Placental pericyte (primary cell): ENCODE data around the gene UBASH3A. TPM values are rescaled to one million over a fixed set of nuclear protein-coding genes. Genes with fewer than 3 reads are reported as not detected.

Experiments used
- small RNA-seq: library from RNA; depleted of rRNA; stranded (forward); fragments of <200 nt; gene quantifications from one replicate; pipeline ENCODE3, GENCODE V24; 2012; ENCODE audit warnings: low replicate concordance
- total RNA-seq: library from RNA; depleted of rRNA; stranded (reverse); fragments of >200 nt; gene quantifications from 2 replicates; pipeline ENCODE4 v1.2.3, GENCODE V29; 2012

UBASH3A gene, protein sequence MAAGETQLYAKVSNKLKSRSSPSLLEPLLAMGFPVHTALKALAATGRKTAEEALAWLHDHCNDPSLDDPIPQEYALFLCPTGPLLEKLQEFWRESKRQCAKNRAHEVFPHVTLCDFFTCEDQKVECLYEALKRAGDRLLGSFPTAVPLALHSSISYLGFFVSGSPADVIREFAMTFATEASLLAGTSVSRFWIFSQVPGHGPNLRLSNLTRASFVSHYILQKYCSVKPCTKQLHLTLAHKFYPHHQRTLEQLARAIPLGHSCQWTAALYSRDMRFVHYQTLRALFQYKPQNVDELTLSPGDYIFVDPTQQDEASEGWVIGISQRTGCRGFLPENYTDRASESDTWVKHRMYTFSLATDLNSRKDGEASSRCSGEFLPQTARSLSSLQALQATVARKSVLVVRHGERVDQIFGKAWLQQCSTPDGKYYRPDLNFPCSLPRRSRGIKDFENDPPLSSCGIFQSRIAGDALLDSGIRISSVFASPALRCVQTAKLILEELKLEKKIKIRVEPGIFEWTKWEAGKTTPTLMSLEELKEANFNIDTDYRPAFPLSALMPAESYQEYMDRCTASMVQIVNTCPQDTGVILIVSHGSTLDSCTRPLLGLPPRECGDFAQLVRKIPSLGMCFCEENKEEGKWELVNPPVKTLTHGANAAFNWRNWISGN
- not detected in 2 replicates for total RNA-seq

DNA sequence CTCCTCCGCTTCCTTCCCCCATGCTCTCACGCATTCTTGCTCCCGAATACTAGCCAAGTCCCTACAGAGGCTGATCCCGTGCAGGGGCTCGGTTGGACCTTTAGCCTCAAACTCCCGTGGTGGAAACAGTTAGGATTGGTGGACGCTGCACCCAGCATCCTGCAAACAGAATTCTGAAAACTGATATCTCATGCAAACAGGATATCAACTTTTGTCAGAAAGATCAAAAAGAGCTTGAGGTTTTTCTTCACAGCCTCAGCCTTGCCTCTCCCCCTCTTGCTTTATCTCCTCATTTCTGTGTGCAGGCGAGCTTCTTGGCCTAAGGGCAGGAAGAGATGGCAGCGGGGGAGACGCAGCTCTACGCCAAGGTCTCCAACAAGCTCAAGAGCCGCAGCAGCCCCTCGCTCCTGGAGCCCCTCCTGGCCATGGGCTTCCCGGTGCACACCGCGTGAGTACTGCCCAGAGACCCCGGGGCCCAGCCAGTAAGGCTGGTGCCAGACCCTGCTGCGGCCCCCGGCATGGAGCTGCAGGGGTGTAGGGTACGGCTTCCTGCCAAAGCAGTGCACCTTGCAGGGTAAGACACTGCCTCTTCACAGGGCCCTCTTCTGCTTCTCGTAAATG, at the start of gene UBASH3A:
UBASH3A (plus strand) TSS at position 292 of the 621 bp plus-strand sequence; CDS start at position 336, 44 bp downstream.

DNA sequence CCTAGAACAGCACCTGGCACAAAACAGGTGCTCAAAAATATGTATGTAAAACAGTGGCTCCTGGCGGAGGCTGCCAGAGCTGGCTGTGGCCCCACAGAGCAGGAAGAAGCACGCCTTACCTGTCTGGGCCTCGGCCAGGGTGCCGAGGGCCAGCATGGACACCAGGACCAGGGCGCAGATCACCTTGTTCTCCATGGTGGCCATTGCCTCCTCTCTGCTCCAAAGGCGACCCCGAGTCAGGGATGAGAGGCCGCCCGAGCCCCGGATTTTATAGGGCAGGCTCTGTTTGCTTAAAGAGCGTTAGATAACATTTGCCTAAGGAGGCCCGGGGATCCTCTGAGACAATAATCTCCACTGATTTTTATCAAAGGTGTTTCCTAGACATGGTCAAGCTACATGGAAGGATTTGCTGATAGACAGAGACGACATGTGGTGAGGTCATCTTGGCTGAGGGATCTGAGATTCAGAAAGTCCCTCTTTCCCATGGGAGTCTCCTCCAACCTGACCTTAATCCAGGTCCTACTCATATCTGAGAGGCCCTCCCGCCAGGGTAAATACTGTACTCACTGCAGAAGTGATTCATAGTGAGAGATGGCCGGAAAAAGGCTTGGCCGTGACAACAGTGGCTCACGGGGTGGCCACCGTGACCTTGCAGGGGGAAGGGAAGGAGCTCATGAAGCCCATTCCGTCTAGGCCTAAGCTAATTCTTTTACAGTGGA, 37.3 kb upstream of the UBASH3A start, which contains the start of gene TFF1:
TFF1 (minus strand) TSS at position 244 of the 719 bp plus-strand sequence; CDS start at position 204, 40 bp downstream.

DNA sequence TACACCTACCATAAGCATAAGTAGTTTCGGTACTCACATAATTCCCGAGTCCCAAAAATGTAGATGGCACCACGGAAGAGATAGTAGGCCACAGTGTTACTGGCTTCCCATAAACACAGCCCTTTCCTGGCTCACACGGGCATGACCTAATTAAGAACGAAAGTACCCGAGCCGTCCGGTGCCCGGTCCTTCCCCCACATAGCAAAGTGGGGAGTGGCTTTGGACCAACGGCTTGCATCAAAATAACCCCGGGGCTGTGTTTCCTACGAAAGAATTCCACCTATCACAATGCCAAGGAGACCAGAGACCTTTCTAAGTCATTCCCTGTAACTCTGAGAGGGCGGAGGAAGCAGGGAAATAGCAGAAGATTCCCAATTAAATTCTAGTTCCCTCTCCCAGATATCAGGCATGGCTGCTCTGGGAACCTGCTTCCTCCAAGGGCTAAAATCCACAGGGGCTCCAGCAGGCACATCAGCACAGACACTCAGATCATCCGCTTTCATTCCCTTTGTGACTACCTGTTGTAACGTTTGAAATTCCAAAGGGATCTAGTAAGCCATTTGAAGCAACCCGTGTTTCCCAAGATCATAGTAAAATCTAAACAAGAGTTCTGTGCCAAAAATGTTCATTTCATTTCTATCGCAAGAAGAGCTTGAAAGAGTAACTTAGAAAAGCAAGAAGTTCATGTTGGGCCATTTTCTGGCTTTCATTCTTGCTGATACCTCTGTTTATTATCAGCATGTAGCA, 7.6 kb upstream of the UBASH3A start, which contains the start of gene TMPRSS3:
TMPRSS3 (minus strand) TSS at position 148 of the 747 bp plus-strand sequence. CDS start 635 bp downstream, outside the sequence.

DNA sequence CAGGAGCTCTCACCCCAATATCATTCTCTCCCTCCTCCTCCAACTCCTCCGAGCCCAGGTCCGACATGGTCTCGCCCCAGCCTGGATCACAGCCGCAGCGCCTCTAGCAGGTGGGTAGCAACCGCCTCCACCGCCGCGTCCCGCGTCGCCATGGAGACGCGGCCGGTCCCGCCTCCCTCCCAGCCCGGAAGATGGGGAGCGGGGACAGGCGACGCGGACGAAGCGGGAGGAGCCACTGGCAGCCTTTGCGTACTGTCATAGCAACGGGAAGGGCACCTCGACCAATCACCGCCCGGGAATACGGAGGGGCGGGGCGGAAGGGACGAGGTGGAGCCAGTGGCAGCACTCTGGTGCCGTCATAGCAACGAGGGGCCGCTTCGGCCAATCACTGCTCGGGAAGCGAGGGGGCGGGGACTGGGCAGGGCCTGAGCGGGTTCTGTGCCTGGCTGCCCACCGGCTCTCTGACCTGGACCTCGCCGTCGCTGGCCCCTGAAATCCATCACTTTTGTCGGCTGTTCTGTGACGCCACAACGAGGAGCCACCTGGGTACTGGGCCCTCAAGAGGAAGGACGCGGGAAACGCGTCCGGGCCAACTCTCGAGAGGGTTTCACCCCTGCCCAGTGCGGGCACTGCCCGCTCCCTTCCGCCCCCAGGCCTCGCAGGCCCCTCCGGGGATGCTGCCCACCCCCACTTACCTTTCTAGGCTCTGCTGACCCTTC, 92.6 kb downstream of the UBASH3A start, which contains the start of gene RSPH1:
RSPH1 (minus strand) TSS at position 105 of the 719 bp plus-strand sequence; CDS start at position 67, 38 bp downstream.

Small RNAs within 50 kb of the gene (small RNA-seq; reads per million reads assigned to genes)
- not detected for gene RNU6-1149P

Other genes starting within 250 kb of the UBASH3A start
- gene ABCG1, start 184.8 kb upstream of the UBASH3A start, total RNA-seq = 0.29 and 0.44 TPM in 2 replicates
- gene TFF3, start 88.5 kb upstream of the UBASH3A start, total RNA-seq = not detected in 2 replicates
- gene TFF2, start 52.9 kb upstream of the UBASH3A start, total RNA-seq = not detected in 2 replicates
- gene TFF1, start 37.4 kb upstream of the UBASH3A start, total RNA-seq = not detected in 2 replicates
- gene TMPRSS3, start 7.8 kb upstream of the UBASH3A start, total RNA-seq = not detected in 2 replicates
- under 0.01 TPM in 1 of 2 replicates, not detected in the other for gene RSPH1, start 92.3 kb downstream of the UBASH3A start, total RNA-seq
- 0.43 and 0.88 TPM in 2 replicates for gene SLC37A1, start 110.0 kb downstream of the UBASH3A start, total RNA-seq
- 1.7 and 4.6 TPM in 2 replicates for gene PDE9A, start 249.7 kb downstream of the UBASH3A start, total RNA-seq